GM10248 (cell line): ENCODE results near the gene RINL.

Experiments
- CTCF ChIA-PET: fragments of 300-600 bp; sonication (Branson Sonifier 250); formaldehyde crosslinking; extraction: SDS; loops from one replicate; lab custom pipeline; 2021; ENCODE audit warnings: antibody characterized with exemption; lab: Yijun Ruan, JAX
- POLR2A ChIA-PET: fragments of 350-650 bp; sonication (Branson Sonifier 250); formaldehyde crosslinking; extraction: SDS; loops from one replicate; lab custom pipeline; 2020; ENCODE audit warnings: antibody characterized with exemption; lab: Yijun Ruan, JAX
- DNase-seq: peaks from one replicate; pipeline ENCODE4 v3.0.0; 2012; ENCODE audit errors: extremely low spot score
- TF ChIP-seq, protein P1 (sequence below): IDR thresholded peaks from 2 replicates; pipeline ENCODE4 v1.5.1; 2012; ENCODE audit warnings: mild to moderate bottlenecking, low read depth; ENCODE audit errors: extremely low read depth, missing control alignments, control extremely low read depth

Gene RINL

DNA sequence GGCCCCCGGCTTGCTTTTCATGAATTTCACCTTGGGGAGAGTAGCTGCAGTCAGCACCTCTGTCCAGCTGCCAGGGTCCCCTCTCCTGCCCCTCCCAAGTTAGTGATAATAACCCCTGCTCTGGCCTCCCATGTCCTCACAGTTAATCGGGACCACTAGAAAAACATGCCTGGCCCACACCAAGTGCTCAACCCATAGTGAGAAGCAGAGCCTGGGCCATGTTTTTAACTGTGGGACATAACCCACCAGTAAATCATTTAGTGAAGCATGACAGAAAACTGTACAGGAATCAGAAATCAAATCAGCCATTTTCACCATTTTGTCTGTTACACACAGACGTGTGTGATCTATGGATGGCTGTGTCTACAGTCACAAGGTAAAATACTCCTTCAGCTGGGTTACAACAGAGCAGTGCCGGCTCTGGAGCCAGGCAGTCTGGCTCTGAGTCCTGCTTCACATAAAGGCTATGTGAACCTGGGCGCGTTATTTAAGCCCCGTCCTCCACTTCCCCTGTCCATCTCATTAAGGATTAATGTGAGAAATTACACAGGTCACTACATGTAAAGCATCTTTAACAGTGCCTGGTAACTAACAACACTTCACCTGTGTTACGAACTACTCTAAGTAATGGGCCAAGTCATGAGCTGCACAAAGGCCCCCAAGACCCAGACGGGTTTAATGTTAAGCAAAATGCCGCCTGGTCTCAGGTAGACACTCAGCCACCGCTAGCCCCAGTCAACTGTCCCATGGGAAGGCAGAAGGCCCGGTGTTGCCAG, 38.9 kb downstream of the RINL start:
- ChIA-PET POLR2A (interaction anchor here (0.6 kb wide), 2 partner anchors 12 to 124 kb away, joined by 3 read pairs; no protein-coding TSS in a partner anchor), CTCF (interaction anchor here (1.2 to 1.3 kb wide), 3 partner anchors 10 to 29 kb away, joined by 3 to 4 read pairs (median 3); no protein-coding TSS in a partner anchor)
- DNase-seq, result no peak
- TF ChIP-seq, protein P1, sequence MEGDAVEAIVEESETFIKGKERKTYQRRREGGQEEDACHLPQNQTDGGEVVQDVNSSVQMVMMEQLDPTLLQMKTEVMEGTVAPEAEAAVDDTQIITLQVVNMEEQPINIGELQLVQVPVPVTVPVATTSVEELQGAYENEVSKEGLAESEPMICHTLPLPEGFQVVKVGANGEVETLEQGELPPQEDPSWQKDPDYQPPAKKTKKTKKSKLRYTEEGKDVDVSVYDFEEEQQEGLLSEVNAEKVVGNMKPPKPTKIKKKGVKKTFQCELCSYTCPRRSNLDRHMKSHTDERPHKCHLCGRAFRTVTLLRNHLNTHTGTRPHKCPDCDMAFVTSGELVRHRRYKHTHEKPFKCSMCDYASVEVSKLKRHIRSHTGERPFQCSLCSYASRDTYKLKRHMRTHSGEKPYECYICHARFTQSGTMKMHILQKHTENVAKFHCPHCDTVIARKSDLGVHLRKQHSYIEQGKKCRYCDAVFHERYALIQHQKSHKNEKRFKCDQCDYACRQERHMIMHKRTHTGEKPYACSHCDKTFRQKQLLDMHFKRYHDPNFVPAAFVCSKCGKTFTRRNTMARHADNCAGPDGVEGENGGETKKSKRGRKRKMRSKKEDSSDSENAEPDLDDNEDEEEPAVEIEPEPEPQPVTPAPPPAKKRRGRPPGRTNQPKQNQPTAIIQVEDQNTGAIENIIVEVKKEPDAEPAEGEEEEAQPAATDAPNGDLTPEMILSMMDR, result no peak

DNA sequence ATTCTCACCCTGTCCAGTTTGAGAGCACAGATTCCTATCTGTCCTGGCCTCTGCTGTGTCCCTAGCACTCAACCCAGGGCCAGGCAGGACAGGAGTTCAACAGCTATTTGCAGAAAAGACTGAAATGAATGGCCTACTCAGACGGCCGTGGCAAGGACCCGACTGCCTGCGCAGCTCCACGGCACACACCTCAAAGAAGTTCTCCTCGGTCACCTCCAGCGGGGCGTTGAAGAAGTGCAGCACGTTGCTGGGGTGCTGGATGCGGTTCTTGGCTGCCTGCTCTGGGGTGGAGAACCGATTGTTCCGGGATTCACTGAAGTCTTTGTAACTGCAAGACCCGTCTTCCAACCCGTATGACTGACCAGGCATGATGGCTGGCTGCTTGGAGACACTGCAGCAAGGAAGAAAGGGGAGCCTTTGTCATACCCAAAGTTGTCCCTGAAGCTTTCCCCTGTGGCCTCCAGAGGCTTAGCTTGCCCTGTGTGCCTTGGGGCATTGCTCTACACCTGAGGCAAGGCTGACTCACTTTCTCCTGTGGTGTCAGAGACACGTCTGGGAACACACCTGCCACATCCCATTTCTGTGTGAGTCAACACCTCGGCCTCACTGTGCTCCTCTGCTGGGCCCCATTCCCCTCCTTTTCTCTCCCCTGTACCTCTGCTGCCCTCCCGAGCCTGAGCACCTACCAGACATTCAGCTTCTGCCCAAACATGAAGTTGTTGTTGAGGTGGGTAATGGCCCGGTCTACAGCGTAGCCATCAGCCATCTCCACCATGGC, 39.7 kb downstream of the RINL start:
- CTCF ChIA-PET, result interaction anchor here (1.0 to 1.6 kb wide), 4 partner anchors 10 to 92 kb away, joined by 3 to 5 read pairs (median 4); partner anchors contain the start of genes MRPS12 and SARS2
- DNase-seq, result no peak
- POLR2A ChIA-PET, result interaction anchor here (0.6 to 1.7 kb wide), 2 partner anchors 11 to 125 kb away, joined by 3 to 6 read pairs; no protein-coding TSS in a partner anchor
- TF ChIP-seq, protein P1, result no peak

DNA sequence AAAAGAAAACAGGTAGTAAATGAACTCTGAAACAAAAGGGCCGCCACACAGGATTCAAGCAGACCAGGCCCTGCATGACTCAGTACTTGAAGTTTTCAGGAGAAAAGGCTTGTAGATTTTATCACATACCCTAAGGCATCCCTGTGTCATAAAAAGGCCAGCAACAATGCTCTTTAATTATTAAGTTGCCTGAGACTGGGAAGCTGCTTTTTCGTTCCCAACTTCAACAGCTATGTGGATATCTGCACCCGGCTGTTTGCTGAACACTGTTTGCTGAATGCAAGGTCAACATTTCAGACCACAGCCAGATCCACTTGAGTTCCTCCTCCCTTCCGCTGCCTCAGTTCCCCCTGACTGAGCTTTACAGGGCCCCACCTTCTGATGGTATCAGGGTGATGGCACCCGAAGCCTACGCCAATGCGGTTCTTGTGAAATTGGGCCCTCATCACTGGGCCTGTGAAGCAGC, 40.4 kb downstream of the RINL start:
- no peak for DNase-seq
- ChIA-PET CTCF (interaction anchor here (1.0 to 1.6 kb wide), 3 partner anchors 10 to 93 kb away, joined by 3 to 5 read pairs (median 4); partner anchors contain the start of genes MRPS12 and SARS2), POLR2A (interaction anchor here (0.5 to 1.7 kb wide), 2 partner anchors 11 to 502 kb away, joined by 5 to 6 read pairs; no protein-coding TSS in a partner anchor)
- TF ChIP-seq, protein P1, result no peak

DNA sequence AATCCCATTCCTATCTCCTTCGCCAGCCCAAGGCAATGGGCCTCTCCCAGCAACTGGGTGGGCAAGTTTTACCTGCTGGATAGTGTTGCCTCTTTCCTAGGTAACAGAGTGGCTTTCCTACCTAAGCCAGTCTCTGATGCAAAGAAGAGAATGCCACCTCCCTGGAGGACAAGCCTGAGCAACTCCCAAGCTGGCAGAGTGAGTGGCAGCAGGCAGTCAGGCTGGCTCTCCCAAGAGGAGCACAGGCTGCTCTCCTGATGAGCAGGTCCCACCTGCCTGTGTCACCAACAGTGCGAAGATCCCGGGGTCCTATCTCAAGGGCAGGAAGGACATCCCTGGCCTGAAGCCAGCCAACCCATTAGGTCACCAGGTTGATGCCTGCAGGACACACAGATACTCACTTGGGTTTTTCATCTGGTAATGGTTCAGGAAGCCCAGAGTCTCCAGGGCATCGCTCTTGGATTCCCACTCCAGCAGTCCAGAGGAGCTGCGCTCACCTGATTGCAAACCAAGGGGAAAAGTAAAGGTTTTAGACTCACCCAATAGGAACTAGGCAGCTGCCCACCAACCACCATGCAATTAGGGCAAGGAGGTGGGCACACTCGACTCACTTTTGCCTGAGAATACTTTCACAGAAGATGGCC, 41.0 kb downstream of the RINL start:
- TF ChIP-seq, protein P1, result no peak
- ChIA-PET POLR2A (interaction anchor here (0.5 to 1.7 kb wide), 2 partner anchors 12 to 501 kb away, joined by 5 to 6 read pairs; no protein-coding TSS in a partner anchor), CTCF (interaction anchor here (1.0 to 1.6 kb wide), 3 partner anchors 9 to 93 kb away, joined by 3 to 5 read pairs (median 4); partner anchors contain the start of genes MRPS12 and SARS2)
- DNase-seq, result no peak

DNA sequence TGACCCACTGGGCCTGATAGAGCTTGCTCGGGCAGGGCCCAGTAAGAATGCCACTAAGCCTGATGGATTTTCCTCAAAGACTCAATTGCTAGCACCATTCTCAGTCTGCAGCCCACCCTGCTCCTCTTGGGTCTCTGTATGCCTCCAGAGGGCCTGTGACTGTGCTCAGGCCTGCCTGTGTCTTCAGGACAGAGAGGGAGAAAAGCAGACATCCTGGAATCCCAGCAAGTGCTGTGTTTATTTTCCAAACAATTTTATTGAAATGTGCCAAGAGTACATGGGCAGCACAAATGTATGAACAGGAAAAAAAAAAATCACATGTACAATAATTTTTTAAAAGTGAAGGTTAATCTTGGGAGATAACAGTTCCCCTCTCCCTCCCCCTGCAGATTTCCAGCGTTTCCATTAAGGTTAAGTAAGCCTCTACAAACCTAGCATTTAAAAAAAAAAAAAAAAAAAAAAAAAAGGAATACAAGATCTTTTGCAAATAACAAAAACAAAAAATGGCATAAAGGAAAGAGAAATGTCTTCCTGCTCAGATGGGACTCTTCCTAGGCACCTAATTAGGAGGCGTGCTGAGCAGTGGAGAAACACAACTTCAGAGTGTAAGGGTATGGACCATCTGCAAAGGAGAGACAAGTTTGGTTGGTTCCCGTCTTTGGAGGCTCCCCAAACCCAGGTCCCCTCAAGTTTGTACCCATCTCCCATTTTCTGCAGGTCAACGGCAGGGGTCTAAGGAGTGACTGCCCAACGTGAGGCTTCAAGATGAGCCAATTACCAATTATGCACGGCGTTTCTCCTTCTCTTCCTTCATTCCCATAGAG, 41.7 kb downstream of the RINL start:
- no peak for DNase-seq
- TF ChIP-seq, protein P1, result no peak
- POLR2A ChIA-PET, result interaction anchor here (0.9 kb wide), 1 partner anchor 15 kb away, joined by 3 read pairs; no protein-coding TSS in a partner anchor
- CTCF ChIA-PET, result interaction anchor here (4.6 kb wide), 1 partner anchor 67 kb away, joined by 14 read pairs; no protein-coding TSS in a partner anchor
